Trophoblast cell (in vitro differentiated cells and primary cell): Measurements from ENCODE around the gene CDC37.
A peak's percentile ranks its signal among the peaks of the same experiment; 100 is the strongest.
"Not testable (repeated sequence)": the region's sequence is repeated elsewhere in the genome, so short reads cannot be mapped to it uniquely, and the experiment has no call there.

Experiments
- DNase-seq, 2 donors: peaks; one replicate each; pipeline ENCODE4 v3.0.0-alpha.2; 2016
- H2AFZ ChIP-seq: 2 replicates; pipeline ENCODE4 v1.6.1; 2013; ENCODE audit warnings: low read length, moderate library complexity, mild to moderate bottlenecking; ENCODE audit not compliant: insufficient read depth, poor library complexity
- H2AK5ac ChIP-seq: 2 replicates; pipeline ENCODE4 v1.6.1; 2013; ENCODE audit warnings: mild to moderate bottlenecking, low read length
- H2BK120ac ChIP-seq: 2 replicates; pipeline ENCODE4 v1.6.1; 2013; ENCODE audit warnings: low read length, mild to moderate bottlenecking, moderate library complexity; ENCODE audit not compliant: insufficient read depth, poor library complexity
- H2BK12ac ChIP-seq: 2 replicates; pipeline ENCODE4 v1.6.1; 2013; ENCODE audit warnings: mild to moderate bottlenecking, low read length, moderate library complexity
- H2BK5ac ChIP-seq: 2 replicates; pipeline ENCODE4 v1.6.1; 2013; ENCODE audit warnings: low read length, low read depth, moderate library complexity, mild to moderate bottlenecking; ENCODE audit not compliant: poor library complexity
- H3K14ac ChIP-seq: 2 replicates; pipeline ENCODE4 v1.6.1; 2013; ENCODE audit warnings: mild to moderate bottlenecking, low read length
- H3K18ac ChIP-seq: 2 replicates; pipeline ENCODE4 v1.6.1; 2013; ENCODE audit warnings: mild to moderate bottlenecking, low read length
- H3K23ac ChIP-seq: 2 replicates; pipeline ENCODE4 v1.6.1; 2013; ENCODE audit warnings: low read length
- H3K27ac ChIP-seq: 2 replicates; pipeline ENCODE4 v1.5.1; 2013; ENCODE audit warnings: low read depth, mild to moderate bottlenecking, inconsistent platforms, low read length, moderate library complexity
- H3K27me3 ChIP-seq: 2 replicates; pipeline ENCODE4 v1.6.1; 2013; ENCODE audit warnings: inconsistent platforms, mild to moderate bottlenecking, low read length, moderate library complexity; ENCODE audit not compliant: insufficient read depth
- H3K36me3 ChIP-seq, 2 experiments: 1 replicate in 1 of 2; 2 replicates in 1 of 2; pipeline ENCODE4 v1.6.1; 2013; ENCODE audit warnings: low read length in 2 of 2, mild to moderate bottlenecking in 2 of 2, moderate library complexity in 1 of 2; ENCODE audit not compliant: insufficient read depth in 2 of 2, control insufficient read depth in 1 of 2
- H3K4ac ChIP-seq: 2 replicates; pipeline ENCODE4 v1.6.1; 2013; ENCODE audit warnings: low read depth, mild to moderate bottlenecking, low read length, moderate library complexity
- H3K4me1 ChIP-seq, 2 experiments: 1 replicate in 1 of 2; 2 replicates in 1 of 2; pipeline ENCODE4 v1.6.1; 2013; ENCODE audit warnings: low read length in 2 of 2, mild to moderate bottlenecking in 2 of 2, moderate library complexity in 1 of 2; ENCODE audit not compliant: insufficient read depth in 2 of 2, control insufficient read depth in 1 of 2
- H3K4me2 ChIP-seq: 2 replicates; pipeline ENCODE4 v1.6.1; 2013; ENCODE audit warnings: inconsistent platforms, mild to moderate bottlenecking, low read length, moderate library complexity
- H3K4me3 ChIP-seq: 2 replicates; pipeline ENCODE4 v1.5.1; 2013; ENCODE audit warnings: mild to moderate bottlenecking, low read depth, low read length, inconsistent platforms
- H3K79me1 ChIP-seq: one replicate; pipeline ENCODE4 v1.6.1; 2013; ENCODE audit warnings: low read length
- H3K79me2 ChIP-seq: 2 replicates; pipeline ENCODE4 v1.6.1; 2013; ENCODE audit warnings: low read length, mild to moderate bottlenecking; ENCODE audit not compliant: control insufficient read depth, insufficient read depth, poor library complexity
- H3K9ac ChIP-seq: 2 replicates; pipeline ENCODE4 v1.6.1; 2013; ENCODE audit warnings: mild to moderate bottlenecking, low read length
- H3K9me3 ChIP-seq: 2 replicates; pipeline ENCODE4 v1.6.1; 2013; ENCODE audit warnings: low read depth, mild to moderate bottlenecking, control low read depth, inconsistent platforms, low read length; ENCODE audit not compliant: insufficient read depth
- H4K12ac ChIP-seq: 2 replicates; pipeline ENCODE4 v1.6.1; 2013; ENCODE audit warnings: low read depth, mild to moderate bottlenecking, low read length, moderate library complexity
- H4K8ac ChIP-seq: 2 replicates; pipeline ENCODE4 v1.6.1; 2013; ENCODE audit warnings: low read depth, mild to moderate bottlenecking, low read length, moderate library complexity
- H4K91ac ChIP-seq: one replicate; pipeline ENCODE4 v1.6.1; 2013; ENCODE audit warnings: low read depth, mild to moderate bottlenecking, low read length, moderate library complexity
- WGBS: extraction: QIAGEN DNeasy Blood & Tissue Kit; methylation state at CpG from one replicate; pipeline ENCODE4 v1.1.7; 2013; ENCODE audit warnings: missing lambda C conversion rate; ENCODE audit not compliant: insufficient read length, insufficient coverage; ENCODE audit errors: extremely low coverage; 5-methylcytosine and 5-hydroxymethylcytosine counted together

CDC37 gene

DNA sequence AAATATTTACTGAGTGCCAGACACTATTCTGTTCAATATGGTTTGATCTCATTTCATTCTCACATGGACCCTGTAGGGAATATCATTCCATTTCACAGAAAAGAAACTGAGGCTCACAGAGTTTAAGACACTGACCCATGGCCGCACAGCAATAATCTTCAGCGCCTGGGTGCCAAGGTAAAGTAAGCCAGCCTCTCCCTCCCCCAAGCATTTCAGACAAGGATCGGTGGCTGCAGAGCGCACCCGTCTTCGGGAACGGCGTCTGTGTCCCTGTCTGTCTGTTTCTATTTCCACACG, 12.7 kb upstream of the CDC37 start:
- peaks cover 3% of the 10 kb centered on the region for H3K79me1 ChIP-seq
- H3K79me2 ChIP-seq = no peaks in the 10 kb centered on the region
- peaks cover 12% of the 10 kb centered on the region for H3K9me3 ChIP-seq
- no peak overlapping the region for H4K12ac ChIP-seq
- H3K4me1 ChIP-seq = peaks cover 3 to 16% of the 10 kb centered on the region in 2 experiments
- H3K18ac ChIP-seq = peak overlapping the region; percentile 14
- WGBS = no CpG with 5 or more reads among the region's 9 CpGs
- H2AK5ac ChIP-seq = no peak overlapping the region
- no peak overlapping the region for H3K4ac ChIP-seq
- peak overlapping the region; percentile 87 for H2AFZ ChIP-seq
- H3K14ac ChIP-seq = no peak overlapping the region
- H2BK120ac ChIP-seq = no peak overlapping the region
- no peak overlapping the region for H2BK5ac ChIP-seq
- no peak overlapping the region for H3K9ac ChIP-seq
- peaks cover 42% of the 10 kb centered on the region for H3K27me3 ChIP-seq
- no peak overlapping the region for H2BK12ac ChIP-seq
- H4K91ac ChIP-seq = no peak overlapping the region
- no peak overlapping the region for H3K27ac ChIP-seq
- H4K8ac ChIP-seq = peak overlapping the region; percentile 59
- peak overlapping the region; percentile 62 for H3K4me2 ChIP-seq
- no peak for DNase-seq
- no peaks in the 10 kb centered on the region for H3K36me3 ChIP-seq
- no peak overlapping the region for H3K23ac ChIP-seq
- H3K4me3 ChIP-seq = peak overlapping the region; percentile 16

DNA sequence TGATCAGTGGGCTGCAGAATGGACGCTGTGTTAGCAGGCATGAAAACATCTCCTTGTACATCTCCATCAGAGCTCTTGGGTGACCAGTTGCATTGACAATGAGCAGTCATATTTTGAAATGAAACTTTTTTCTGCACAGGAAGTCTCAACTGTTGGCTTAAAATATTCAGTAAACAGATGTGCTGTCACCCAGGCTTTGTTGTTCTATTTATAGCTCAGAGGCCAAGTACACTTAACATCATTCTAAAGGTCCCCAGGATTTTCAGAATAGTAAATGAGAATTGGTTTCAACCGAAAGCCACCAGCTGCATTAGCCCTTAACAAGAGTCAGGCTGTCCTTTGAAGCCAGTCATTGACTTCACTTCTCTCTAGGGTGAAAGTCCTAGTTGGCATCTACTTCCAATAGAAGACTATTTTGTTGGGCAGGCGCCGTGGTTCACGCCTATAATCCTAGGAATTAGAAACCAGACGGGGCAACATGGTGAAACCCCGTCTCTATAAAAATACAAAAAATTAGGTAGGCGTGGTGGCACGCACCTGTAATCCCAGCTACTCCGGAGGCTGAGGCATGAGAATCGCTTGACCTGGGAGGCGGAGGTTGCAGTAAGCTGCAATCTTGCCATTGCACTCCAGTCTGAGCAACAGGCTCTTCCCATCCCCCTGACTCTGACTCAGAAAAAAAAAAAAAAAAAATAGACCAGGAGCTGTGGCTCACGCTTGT, 9.1 kb upstream of the CDC37 start:
- Histone ChIP-seq H4K12ac (no peak overlapping the region), H3K36me3 (no peaks in the 10 kb centered on the region), H3K27me3 (peaks cover 8% of the 10 kb centered on the region), H3K79me1 (peaks cover 3% of the 10 kb centered on the region), H2BK12ac (no peak overlapping the region), H2BK120ac (no peak overlapping the region), H3K9ac (no peak overlapping the region), H3K4me1 (peaks cover 3 to 6% of the 10 kb centered on the region in 2 experiments), H3K27ac (no peak overlapping the region), H3K4me2 (no peak overlapping the region), H2AFZ (no peak overlapping the region), H3K9me3 (peaks cover 7% of the 10 kb centered on the region), H2BK5ac (no peak overlapping the region), H3K18ac (no peak overlapping the region), H3K14ac (no peak overlapping the region), H2AK5ac (no peak overlapping the region), H4K91ac (no peak overlapping the region), H3K23ac (no peak overlapping the region), H3K4ac (no peak overlapping the region), H3K4me3 (no peak overlapping the region), H4K8ac (no peak overlapping the region), H3K79me2 (no peaks in the 10 kb centered on the region)
- WGBS = no CpG with 5 or more reads among the region's 13 CpGs
- no peak for DNase-seq

DNA sequence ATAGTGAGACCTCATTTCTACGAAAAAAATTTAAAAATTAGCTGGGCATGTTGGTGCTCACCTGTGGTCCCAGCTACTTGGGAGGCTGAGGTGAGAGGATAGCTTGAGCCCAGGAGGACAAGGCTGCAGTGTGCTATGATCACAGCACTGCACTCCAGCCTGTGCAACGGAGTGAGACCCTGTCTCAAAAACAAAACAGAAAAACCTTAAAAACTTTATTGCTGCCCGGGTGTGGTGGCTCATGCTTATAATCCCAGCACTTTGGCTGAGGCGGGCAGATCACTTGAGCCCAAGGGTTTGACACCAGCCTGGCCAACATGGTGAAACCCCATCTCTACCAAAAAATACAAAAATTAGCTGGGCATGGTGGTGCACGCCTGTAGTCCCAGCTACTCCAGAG, 7.9 kb upstream of the CDC37 start:
- H2BK120ac ChIP-seq, H2AK5ac ChIP-seq, DNase-seq, H3K14ac ChIP-seq, H4K8ac ChIP-seq, H3K4me1 ChIP-seq, H3K4me2 ChIP-seq, H3K4me3 ChIP-seq, H2BK5ac ChIP-seq, H4K91ac ChIP-seq, H3K79me1 ChIP-seq, H3K36me3 ChIP-seq, H3K18ac ChIP-seq, H3K27ac ChIP-seq, H2BK12ac ChIP-seq, H3K4ac ChIP-seq, H3K27me3 ChIP-seq, H3K79me2 ChIP-seq, H4K12ac ChIP-seq, H3K9me3 ChIP-seq, H3K23ac ChIP-seq, H2AFZ ChIP-seq, H3K9ac ChIP-seq: not testable (repeated sequence)
- WGBS = no CpG with 5 or more reads among the region's 5 CpGs

DNA sequence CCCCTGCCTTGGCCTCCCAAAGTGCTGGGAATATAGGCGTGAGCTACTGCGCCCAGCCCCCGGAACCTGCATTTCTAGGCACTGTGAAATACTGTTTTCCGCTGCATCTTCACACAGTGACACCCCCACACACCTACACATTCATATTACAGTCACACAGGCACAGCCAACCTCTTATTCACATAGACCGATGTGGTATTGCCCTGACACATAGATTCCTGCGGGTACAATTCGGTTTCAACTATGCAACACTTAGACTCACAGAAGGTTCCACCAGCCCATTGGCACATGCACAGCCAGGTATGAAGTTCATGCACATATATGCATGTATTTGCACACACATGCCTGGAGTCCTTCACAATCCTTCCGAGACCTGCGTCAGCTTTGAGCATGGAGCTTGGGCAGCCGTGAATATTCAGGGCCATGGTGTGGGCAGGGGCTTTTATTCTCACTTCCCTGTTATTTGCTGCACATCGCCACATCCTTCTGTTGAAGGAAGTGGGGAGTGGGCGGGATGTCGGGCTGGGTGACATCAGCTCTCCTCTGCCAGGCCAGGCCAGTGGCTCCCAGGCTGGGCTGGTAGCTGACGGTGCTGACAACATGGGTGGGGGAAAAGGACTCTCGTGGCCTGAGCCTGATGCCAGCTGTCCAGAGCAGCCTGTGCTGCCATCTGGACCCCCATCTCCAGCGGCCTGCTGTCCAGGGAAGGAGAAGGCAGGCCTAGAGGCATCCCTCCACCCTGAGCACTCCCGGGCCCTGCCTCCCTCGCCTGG, 5.4 kb upstream of the CDC37 start:
- no peak overlapping the region for H2AK5ac ChIP-seq
- H3K79me2 ChIP-seq = no peaks in the 10 kb centered on the region
- WGBS = no CpG with 5 or more reads among the region's 18 CpGs
- H3K4me2 ChIP-seq = no peak overlapping the region
- H3K36me3 ChIP-seq = no peaks in the 10 kb centered on the region
- H3K27ac ChIP-seq = no peak overlapping the region
- peaks cover 0 to 6% of the 10 kb centered on the region in 2 experiments for H3K4me1 ChIP-seq
- no peak overlapping the region for H3K4ac ChIP-seq
- no peak overlapping the region for H3K23ac ChIP-seq
- no peak overlapping the region for H3K14ac ChIP-seq
- no peak overlapping the region for H3K18ac ChIP-seq
- H3K9me3 ChIP-seq = no peaks in the 10 kb centered on the region
- no peak overlapping the region for H3K9ac ChIP-seq
- no peak overlapping the region for H2BK5ac ChIP-seq
- no peak overlapping the region for H4K91ac ChIP-seq
- H3K79me1 ChIP-seq = peaks cover 2% of the 10 kb centered on the region
- no peak for DNase-seq
- no peak overlapping the region for H2BK120ac ChIP-seq
- no peak overlapping the region for H3K4me3 ChIP-seq
- H3K27me3 ChIP-seq = peaks cover 12% of the 10 kb centered on the region
- no peak overlapping the region for H4K8ac ChIP-seq
- no peak overlapping the region for H4K12ac ChIP-seq
- H2AFZ ChIP-seq = no peak overlapping the region
- no peak overlapping the region for H2BK12ac ChIP-seq
